A673 (cell line): ENCODE data around the gene PFKL.

Experiments
- CTCF ChIP-seq: fragments of 300-800, 200-600 bp; sonication (generic); conservative IDR thresholded peaks from 2 replicates; pipeline ENCODE4 v1.5.1; 2017; ENCODE audit warnings: low read depth, mild to moderate bottlenecking, antibody characterized with exemption, low read length, moderate library complexity, mixed read lengths
- EZH2 ChIP-seq: fragments of 200-600 bp; sonication (generic); IDR thresholded peaks from 2 replicates; pipeline ENCODE4 v1.6.1; 2017; ENCODE audit warnings: borderline replicate concordance, low read depth, mild to moderate bottlenecking, mixed read lengths, antibody characterized with exemption, low read length; ENCODE audit not compliant: poor library complexity, severe bottlenecking

GRCh38 chr21:44368711-44369446 lies 69.0 kb downstream of the PFKL start:
- TF ChIP-seq EZH2 (no peak), CTCF (no peak)
